HepG2 (cell line): ENCODE results near the gene PLCB1. TPM values are rescaled to one million over a fixed set of nuclear protein-coding genes. Genes with fewer than 3 reads are reported as not detected.

Experiments
- BORCS8-MEF2B ChIP-seq: sonication (generic); formaldehyde crosslinking; IDR thresholded peaks from 2 replicates; pipeline ENCODE4 v1.8.0; 2022; ENCODE audit warnings: mild to moderate bottlenecking, missing genetic modification reagents
- NFYC ChIP-seq: IDR thresholded peaks from 2 replicates; pipeline ENCODE4 v1.6.1; 2016; ENCODE audit warnings: missing genetic modification reagents, missing compliant biosample characterization
- polyA plus RNA-seq, 8 experiments: library from polyadenylated mRNA; depleted of rRNA in 3 of 8; stranded (reverse) in 7 of 8; unstranded in 1 of 8; fragments of >200 nt; fragmentation: Illumina TruSeq in 4 of 8; extraction: Trizol in 4 of 8; gene quantifications; 2 replicates each; pipeline versions ENCODE4 v1.2.1 to v1.2.3, GENCODE V29; 2011 to 2016; ENCODE audit warnings: low read depth in 4 of 8, missing spikeins in 1 of 8, mixed read lengths in 1 of 8; ENCODE audit not compliant: insufficient read depth in 1 of 8
- total RNA-seq, 5 experiments: library from RNA; depleted of rRNA; stranded (reverse); fragments of >200 nt; fragmentation: Illumina TruSeq; extraction: Trizol; gene quantifications; 2 replicates each; pipeline ENCODE4 v1.2.3, GENCODE V29; 2016; ENCODE audit warnings: low read depth in 1 of 5
- TF ChIP-seq, protein P1 (sequence below): sonication (generic); formaldehyde crosslinking; IDR thresholded peaks from 2 replicates; pipeline ENCODE4 v1.5.0; 2020; ENCODE audit warnings: mild to moderate bottlenecking, missing genetic modification reagents, borderline replicate concordance
- TF ChIP-seq, protein P2 (sequence below): sonication (generic); formaldehyde crosslinking; IDR thresholded peaks from 2 replicates; pipeline ENCODE4 v1.9.0; 2021; ENCODE audit warnings: missing genetic modification reagents, mild to moderate bottlenecking, borderline replicate concordance

PLCB1 gene
- total and polyA plus RNA-seq, 2 of the 13 experiments (the other 11 are each of a cell fraction or from before 2014, with no cell fraction given), result 42.4 to 55.9 TPM

DNA sequence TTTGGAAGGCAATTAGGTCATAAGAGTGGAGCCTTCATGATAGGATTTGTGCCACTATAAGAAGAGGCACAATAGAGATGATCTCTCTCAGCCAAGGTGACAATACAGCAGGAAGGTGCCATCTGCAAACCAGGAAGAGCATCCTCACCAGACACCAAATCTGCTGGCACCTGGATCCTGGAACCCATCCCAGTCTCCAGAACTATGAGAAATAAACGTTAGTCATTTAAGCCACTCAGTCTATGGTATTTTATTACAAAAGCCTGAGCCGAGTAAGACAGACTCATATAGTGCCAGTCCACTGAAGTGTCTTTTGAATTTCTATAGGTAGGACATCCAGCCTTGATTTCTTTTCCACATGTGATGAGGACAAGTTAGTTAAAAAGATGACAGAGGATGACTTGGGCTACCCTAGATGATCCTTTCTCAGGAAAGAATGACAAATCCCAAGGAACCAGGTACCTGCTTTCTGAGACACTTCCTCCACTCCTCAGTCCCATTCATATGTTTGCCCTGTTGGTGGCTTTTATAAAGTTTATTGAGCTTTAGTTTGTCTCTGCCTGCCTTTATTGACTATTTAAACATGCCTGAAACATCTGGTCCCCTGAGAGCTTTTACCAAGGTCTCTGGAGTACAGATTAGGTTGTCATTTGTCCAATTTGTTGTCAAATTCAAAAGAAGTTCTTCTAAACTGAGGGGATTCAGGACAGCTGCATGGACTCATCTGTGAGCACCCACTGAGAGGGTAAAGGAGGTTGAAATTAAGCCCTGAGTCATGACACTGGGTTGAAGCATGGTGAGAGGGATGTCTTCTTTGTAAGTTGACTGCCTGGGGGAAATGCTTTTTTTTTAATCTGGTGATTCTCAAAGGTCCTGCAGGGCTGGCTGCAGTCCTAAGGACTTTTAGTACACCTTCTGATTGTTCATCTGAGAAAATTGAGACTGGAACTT, 771.9 kb downstream of the PLCB1 start (continued):
- TF ChIP-seq, protein P1, sequence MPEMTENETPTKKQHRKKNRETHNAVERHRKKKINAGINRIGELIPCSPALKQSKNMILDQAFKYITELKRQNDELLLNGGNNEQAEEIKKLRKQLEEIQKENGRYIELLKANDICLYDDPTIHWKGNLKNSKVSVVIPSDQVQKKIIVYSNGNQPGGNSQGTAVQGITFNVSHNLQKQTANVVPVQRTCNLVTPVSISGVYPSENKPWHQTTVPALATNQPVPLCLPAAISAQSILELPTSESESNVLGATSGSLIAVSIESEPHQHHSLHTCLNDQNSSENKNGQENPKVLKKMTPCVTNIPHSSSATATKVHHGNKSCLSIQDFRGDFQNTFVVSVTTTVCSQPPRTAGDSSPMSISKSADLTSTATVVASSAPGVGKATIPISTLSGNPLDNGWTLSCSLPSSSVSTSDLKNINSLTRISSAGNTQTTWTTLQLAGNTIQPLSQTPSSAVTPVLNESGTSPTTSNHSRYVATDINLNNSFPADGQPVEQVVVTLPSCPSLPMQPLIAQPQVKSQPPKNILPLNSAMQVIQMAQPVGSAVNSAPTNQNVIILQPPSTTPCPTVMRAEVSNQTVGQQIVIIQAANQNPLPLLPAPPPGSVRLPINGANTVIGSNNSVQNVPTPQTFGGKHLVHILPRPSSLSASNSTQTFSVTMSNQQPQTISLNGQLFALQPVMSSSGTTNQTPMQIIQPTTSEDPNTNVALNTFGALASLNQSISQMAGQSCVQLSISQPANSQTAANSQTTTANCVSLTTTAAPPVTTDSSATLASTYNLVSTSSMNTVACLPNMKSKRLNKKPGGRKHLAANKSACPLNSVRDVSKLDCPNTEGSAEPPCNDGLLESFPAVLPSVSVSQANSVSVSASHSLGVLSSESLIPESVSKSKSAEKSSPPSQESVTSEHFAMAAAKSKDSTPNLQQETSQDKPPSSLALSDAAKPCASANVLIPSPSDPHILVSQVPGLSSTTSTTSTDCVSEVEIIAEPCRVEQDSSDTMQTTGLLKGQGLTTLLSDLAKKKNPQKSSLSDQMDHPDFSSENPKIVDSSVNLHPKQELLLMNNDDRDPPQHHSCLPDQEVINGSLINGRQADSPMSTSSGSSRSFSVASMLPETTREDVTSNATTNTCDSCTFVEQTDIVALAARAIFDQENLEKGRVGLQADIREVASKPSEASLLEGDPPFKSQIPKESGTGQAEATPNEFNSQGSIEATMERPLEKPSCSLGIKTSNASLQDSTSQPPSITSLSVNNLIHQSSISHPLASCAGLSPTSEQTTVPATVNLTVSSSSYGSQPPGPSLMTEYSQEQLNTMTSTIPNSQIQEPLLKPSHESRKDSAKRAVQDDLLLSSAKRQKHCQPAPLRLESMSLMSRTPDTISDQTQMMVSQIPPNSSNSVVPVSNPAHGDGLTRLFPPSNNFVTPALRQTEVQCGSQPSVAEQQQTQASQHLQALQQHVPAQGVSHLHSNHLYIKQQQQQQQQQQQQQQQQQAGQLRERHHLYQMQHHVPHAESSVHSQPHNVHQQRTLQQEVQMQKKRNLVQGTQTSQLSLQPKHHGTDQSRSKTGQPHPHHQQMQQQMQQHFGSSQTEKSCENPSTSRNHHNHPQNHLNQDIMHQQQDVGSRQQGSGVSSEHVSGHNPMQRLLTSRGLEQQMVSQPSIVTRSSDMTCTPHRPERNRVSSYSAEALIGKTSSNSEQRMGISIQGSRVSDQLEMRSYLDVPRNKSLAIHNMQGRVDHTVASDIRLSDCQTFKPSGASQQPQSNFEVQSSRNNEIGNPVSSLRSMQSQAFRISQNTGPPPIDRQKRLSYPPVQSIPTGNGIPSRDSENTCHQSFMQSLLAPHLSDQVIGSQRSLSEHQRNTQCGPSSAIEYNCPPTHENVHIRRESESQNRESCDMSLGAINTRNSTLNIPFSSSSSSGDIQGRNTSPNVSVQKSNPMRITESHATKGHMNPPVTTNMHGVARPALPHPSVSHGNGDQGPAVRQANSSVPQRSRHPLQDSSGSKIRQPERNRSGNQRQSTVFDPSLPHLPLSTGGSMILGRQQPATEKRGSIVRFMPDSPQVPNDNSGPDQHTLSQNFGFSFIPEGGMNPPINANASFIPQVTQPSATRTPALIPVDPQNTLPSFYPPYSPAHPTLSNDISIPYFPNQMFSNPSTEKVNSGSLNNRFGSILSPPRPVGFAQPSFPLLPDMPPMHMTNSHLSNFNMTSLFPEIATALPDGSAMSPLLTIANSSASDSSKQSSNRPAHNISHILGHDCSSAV (CRISPR knock-in tag), result no peak
- TF ChIP-seq BORCS8-MEF2B (CRISPR knock-in tag) (no peak), NFYC (CRISPR knock-in tag) (no peak)
- TF ChIP-seq, protein P2, sequence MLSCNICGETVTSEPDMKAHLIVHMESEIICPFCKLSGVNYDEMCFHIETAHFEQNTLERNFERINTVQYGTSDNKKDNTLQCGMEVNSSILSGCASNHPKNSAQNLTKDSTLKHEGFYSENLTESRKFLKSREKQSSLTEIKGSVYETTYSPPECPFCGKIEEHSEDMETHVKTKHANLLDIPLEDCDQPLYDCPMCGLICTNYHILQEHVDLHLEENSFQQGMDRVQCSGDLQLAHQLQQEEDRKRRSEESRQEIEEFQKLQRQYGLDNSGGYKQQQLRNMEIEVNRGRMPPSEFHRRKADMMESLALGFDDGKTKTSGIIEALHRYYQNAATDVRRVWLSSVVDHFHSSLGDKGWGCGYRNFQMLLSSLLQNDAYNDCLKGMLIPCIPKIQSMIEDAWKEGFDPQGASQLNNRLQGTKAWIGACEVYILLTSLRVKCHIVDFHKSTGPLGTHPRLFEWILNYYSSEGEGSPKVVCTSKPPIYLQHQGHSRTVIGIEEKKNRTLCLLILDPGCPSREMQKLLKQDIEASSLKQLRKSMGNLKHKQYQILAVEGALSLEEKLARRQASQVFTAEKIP (CRISPR knock-in tag), result no peak
